ENCODE data around the gene SUN5.

The SUN5 gene

DNA sequence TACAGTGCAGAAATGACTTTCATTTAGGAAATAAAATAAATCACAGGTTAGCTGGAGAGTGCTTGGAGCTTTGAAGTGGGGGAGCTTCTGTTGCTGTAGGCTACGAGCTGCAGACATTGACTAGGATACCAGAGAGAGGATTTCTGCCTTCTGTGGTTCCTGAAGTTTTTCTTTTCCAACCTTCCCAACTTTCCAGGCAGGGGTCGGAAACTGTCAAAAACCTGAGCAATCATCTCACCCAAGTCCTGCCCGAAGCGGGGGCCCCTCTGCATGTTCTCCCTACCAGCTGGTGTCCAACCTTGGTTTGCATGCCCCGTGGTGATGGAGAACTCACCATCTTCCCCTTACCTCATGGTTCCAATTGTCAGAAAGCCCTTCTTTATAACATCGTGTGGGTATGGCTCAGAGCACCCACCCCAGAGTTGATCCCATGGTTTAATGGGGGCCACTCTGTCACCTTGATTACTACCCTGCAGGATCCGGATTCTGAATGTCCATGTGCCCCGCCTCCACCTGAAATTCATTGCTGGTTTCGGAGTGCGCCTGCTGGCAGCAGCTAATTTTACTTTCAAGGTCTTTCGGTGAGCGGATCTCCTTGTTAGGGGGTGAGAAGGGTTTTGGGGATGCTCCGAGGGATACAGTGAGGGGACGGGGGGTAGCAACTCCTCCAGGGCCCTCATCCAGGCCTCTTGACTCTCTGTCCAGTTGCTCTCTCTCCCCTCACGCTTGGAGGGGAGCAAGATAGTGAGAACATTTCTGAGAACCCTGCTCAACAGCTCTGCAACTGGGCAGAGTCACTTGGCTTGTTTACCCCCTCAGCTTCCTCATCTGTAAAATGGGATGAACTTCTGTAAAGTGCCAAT, 8.3 kb upstream of the SUN5 start:
- DNase-seq = no peak

- DNase-seq = no peak
These were observed 6.6 kb upstream of the SUN5 start for GRCh38 chr20:33010674-33011449.

DNA sequence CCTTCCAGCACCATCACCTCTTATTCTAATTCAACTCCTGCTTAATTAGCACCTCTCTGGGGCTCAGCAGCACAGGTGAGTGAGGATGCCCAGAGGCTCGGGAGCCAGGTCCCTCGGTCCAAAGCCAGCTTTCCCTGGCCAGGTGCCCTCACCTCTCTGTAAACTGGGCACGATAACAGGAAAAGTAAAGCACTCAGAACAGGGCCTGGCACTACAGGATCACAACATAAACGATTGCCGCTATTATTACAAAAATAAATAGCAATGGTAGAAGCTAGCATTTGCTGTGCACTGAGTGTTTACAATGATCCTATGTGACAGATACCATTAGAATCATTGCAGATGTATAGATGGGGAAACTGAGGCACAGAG, 5.9 kb upstream of the SUN5 start:
- no peak for DNase-seq

DNA sequence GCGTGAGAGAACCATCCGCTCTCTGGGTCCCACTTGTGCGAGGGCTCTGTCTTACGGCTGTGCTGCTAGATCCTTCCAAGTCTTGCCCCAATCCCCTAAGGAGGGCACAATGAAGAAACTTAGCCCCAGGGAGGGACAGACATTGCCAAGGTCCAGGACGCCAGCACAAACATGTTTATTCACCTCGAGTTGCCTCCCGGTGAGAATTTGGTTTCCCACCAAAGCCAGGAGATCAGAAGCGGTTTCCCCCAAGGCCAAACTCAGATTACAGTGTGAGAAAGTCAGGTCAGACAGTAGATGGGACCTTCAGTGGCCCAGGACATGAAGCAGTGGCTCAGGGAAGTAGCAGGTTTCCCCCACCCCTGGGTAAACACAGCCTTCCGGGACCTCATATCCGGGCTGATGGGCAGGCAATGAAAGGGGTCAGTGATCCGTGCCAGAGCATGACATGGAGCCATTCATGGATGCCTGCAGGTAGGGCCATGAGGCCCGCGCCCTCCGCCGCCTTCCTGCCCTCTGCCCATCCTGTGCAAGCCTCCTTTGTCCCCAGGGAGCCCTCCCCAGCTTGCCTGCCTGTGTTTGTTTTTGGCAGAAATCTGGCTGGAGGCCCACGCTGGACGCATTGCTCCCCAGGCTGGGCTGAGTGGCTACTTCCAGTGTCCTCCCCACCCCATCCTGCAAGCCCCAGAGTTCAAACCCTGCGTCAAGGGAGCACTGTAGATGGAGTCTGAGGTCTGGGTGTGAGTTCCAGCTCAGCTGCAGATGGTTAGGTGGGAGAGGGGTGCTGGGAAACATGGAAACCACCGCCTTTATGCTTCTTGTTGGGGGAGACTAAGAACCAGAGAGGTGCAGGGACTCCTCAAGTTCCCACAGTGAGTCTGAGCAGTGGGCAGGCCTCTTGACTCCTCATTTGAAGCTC, 5.2 kb upstream of the SUN5 start:
- DNase-seq = no peak

- DNase-seq = no peak
These were observed 4.3 kb upstream of the SUN5 start for GRCh38 chr20:33008336-33009213.

DNA sequence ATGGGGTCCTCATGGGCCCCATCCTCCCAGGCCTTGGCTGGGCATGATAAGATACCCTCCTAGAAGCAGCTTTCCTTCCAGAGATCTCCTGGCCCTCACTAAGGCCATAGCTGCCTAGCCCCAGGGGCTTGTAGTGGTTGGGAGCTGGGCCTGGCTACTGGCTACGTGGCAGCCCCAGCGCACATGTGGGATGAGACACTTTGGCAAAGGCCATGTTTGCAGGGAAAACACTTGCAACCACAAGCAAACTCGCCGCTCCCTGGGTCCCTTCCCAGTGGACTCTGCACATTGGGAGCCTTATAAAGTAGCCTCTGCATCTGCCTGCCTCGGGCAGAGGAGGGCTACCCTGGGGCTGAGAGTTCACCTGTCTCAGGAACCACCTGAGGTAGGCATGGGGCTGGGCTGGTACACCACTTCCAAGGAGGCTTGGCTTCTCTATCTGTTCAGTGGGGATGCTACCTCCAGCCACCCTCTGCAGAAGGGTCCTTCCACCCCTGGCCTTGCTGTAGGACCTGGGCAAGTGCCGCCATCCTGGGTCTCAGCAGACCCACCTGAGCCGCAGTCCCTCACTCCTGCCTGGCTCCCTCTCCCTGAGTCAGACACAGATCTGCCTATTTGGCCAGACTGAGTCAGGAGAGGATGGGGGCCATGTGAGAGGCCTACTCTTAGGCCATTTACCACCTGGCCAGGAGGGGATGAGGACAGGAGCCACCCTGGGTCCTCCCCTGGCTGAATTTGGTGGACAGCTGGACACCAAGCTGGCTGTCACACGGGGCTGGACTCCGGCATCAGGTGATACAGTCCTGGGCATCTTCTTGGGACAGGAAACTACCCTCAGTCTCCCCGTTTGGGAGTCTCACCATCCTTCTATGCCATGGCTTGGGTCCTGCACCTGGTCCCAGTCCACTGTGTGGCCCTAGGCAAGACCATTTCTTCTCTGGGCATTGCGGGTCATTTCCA, 3.4 kb upstream of the SUN5 start, which contains the start of gene BPIFB2:
BPIFB2 (plus strand) TSS at position 329 of the 960 bp plus-strand sequence. CDS start 871 bp downstream, outside the sequence.
- DNase-seq = no peak

DNA sequence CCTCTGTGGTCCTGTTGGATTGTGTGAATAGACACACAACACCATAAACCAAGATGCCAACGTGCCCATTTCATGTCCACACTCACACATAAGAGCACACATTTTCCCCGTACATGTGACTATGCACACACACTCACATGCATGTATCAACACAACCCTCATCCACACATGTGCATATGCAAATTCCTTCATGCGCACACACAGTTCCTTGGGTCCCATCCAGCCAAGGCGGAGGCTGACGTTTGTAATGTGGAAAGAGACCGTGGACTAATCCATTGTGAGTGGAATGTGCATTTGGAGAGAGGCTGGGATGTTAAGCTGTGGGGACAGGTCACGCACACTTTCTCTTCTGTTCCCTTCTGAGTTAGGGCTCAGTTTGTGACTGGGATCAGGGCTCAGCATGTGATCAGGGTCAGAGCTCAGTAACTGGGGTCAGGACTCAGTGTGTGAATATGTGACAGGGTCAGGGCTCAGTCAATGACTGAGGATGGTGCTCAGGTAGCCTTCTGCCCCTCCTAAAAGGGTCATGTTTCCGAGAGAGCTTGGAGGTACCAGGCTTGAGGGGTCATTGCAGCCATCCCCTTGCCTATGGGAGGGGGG, 2.6 kb upstream of the SUN5 start:
- no peak for DNase-seq

GRCh38 chr20:33005908-33006775, 1.9 kb upstream of the SUN5 start:
- DNase-seq = no peak

- no peak for DNase-seq
These were observed 916 bp upstream of the SUN5 start for GRCh38 chr20:33005132-33005566.

GRCh38 chr20:33002087-33002808, 2.0 kb downstream of the SUN5 start:
- DNase-seq = no peak

DNA sequence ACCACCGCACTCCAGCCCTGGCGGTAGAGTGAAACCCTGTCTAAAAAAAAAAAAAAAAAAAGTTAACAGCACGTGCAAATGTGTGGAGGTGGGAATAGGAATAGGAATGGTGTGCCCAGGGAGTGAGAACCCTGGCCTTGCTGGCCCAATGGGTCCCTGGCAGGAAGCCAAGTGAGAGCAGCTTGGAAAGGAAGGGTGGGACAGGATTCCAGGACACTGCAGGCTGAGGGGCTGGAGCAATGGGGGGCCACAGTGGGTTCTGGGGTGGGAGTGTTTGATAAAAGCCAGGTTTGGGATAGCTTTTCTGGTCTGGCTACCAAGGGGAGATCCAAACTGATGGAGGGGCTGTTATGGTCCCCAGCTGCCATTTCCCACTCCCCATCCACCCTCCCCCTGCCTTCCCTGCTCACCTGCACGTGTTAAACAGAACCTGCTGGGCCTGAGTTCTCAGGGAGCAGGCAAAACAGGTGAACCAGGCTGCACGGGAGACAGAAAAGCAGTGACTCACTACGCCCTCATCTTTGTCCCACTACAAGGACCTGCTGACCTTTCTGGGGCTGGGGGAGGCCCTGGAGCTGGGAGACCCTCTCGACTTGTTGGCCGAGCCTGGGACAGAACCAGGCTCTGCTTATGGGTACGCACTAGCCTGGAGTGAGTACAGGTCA, 3.3 kb downstream of the SUN5 start:
- no peak for DNase-seq

DNA sequence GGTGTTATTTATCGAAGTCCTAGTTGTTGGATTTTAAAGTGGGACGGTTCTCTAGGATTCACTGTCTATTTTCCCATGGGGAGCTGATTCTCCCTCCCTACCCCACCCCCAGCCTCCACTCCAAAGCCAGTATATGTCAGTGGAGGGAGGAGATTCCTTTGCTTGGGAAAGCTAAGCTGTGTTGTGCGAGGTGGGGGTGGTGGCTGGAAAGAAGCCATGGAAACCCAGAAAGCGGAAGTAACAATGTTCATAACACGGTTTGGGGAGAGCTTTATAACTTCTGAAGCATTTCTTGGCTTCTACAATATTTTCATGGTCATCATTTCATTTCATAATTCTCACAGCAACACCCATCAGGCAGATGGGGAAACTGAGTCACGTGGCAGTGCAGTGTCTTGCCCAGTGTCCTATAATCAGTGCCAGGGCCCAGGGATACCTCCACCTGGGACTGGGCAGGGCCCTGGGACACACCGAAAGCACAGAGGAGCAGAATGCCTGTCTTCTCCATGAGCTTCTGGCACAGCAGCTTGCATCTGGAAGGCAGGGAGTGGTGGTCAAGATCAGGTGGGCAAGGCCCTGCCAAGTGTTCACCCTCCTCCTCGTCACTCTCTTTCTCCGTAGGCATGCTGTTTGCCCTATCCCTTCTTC, 4.5 kb downstream of the SUN5 start:
- DNase-seq = no peak

DNA sequence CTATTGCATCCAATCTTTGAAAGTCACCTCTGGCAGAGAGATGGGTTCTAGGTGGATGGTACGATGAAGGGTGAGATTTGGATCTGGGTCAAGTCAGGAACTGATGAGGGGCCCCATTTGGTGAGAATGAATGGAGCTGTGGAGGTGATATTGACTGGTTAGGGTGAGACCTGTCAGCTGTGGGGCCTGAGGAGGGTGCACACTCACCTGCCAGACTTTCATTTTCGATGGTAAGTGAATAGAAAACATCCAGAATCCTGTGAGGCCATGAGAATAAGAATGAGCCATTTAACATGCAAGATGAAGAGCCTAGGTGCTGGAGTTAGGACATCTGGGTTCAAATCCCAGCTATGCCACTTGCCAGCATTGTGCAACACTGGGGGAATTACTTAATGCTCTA, 6.8 kb downstream of the SUN5 start:
- DNase-seq = no peak

- DNase-seq = no peak
These were observed 8.4 kb downstream of the SUN5 start for GRCh38 chr20:32995802-32996201.

- no peak for DNase-seq
These were observed 10.7 kb downstream of the SUN5 start for GRCh38 chr20:32993496-32994050.

- DNase-seq = no peak
These were observed 12.2 kb downstream of the SUN5 start for GRCh38 chr20:32991792-32992641.
